Measurements from ENCODE around the gene FNBP1. TPM values are rescaled to one million over a fixed set of nuclear protein-coding genes. Genes with fewer than 3 reads are reported as not detected.

Gene FNBP1
- total and polyA plus RNA-seq, 2 of the 8 experiments (the other 6 are each of a cell fraction or from before 2014, with no cell fraction given), result 7.2 to 40.9 TPM

DNA sequence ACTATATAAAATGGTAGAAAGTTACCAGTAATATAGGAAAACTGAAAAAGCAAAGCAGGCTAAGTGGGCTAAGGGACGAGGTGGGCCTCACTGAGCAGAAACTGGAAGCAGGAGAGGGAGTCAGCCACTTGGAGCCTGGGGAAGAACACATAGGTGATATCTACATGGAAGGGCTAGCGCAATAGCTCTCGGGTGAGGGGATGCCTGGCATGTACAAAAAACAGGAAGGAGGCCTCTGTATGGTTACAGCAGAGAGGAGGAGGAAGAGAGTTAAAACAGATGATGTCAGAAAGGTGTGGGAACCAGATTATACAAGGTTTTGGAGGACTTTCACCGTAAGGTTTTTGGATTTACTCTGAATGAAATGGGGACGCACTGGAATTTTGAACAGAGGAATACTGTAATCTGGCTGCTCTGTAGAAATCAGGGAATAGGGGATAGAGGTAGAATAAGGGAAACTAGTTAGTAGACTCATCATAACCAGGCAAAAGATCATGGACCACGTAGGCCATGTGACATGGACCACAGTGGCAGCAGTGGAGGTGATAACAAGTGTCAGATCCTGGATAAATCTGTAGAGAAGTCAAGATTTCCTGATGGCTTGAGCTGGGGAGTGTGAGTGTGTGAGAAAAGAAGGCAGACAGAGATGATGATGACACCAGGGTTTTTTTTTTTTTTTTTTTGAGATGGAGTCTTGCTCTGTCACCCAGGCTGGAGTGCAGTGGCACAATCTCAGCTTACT, 52.5 kb downstream of the FNBP1 start:
- no peak for FAIRE-seq
- WGBS, 2 experiments (ENCODE audit: extremely low coverage in 1 of 2, insufficient coverage in 1 of 2, insufficient read length in 1 of 2, insufficient replicate concordance in 2 of 2, low coverage in 1 of 2, low lambda C conversion rate in 2 of 2, missing lambda C conversion rate in 1 of 2), result 72% methylated on average over 6 of the region's 6 CpGs; no CpG with 5 or more reads in 1 of the 2 experiments
- no peak overlapping the region; the same call in 1 of the 2 replicates for H2BK12ac ChIP-seq (ENCODE audit: low read depth, low read length)
- TF ChIP-seq SRF (IDR thresholded peaks at IDR 0.05; ENCODE audit: low read depth, low read length) (no peak), CHD1 (IDR thresholded peaks at IDR 0.05; ENCODE audit: low read depth, low read length) (no peak), JUN (IDR thresholded peaks at IDR 0.05; ENCODE audit: low read depth, low read length) (no peak), CEBPB (IDR thresholded peaks at IDR 0.05; ENCODE audit: low read depth, low read length) (no peak), YY1 (IDR thresholded peaks at IDR 0.05; ENCODE audit: low read depth, low read length) (no peak), SIX5 (IDR thresholded peaks at IDR 0.05; ENCODE audit: low read depth, low read length) (no peak), KDM1A (IDR thresholded peaks at IDR 0.05; ENCODE audit: borderline replicate concordance, low read length) (no peak), CBX8 (IDR thresholded peaks at IDR 0.05; ENCODE audit: borderline replicate concordance, low read depth, low read length) (no peak), EZH2 (IDR thresholded peaks at IDR 0.05; ENCODE audit: low read depth, low read length, severe bottlenecking) (no peak)
- TF ChIP-seq, protein P1, sequence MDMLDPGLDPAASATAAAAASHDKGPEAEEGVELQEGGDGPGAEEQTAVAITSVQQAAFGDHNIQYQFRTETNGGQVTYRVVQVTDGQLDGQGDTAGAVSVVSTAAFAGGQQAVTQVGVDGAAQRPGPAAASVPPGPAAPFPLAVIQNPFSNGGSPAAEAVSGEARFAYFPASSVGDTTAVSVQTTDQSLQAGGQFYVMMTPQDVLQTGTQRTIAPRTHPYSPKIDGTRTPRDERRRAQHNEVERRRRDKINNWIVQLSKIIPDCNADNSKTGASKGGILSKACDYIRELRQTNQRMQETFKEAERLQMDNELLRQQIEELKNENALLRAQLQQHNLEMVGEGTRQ (IDR thresholded peaks at IDR 0.05; ENCODE audit: low read length), result no peak

More for the DNA sequence above, 52.5 kb downstream of the FNBP1 start:
- Histone ChIP-seq H2AFZ (ENCODE audit: low read length) (no peak overlapping the region), H3K23me2 (ENCODE audit: low read depth, low read length) (no peaks in the 10 kb centered on the region), H3K27ac (ENCODE audit: low read depth, low read length) (no peak overlapping the region), H3K23ac (ENCODE audit: insufficient read length) (no peak overlapping the region), H4K91ac (replicated peaks; ENCODE audit: insufficient read length, low read length) (no peak overlapping the region), H3K79me2 (ENCODE audit: control insufficient read depth in 1 of 2, insufficient read depth in 2 of 2, low read length in 2 of 2) (peaks cover 0 to 5% of the 10 kb centered on the region in 2 experiments; a peak in 1 of 4 replicates), H2BK15ac (ENCODE audit: low read length) (no peak overlapping the region), H2BK20ac (ENCODE audit: low read length) (no peak overlapping the region), H3K27me3 (replicated peaks in 1 of 4; ENCODE audit: control insufficient read depth in 3 of 4, extremely low read depth in 1 of 4, insufficient read depth in 3 of 4, low read length in 3 of 4) (no peaks in the 10 kb centered on the region), H4K20me1 (replicated peaks in 1 of 2; ENCODE audit: control insufficient read depth in 1 of 2, insufficient read depth in 2 of 2, low read length in 2 of 2) (no peaks in the 10 kb centered on the region), H3K36me3 (ENCODE audit: control insufficient read depth in 2 of 4, insufficient read depth in 4 of 4, low read length in 3 of 4) (no peaks in the 10 kb centered on the region; a peak in 1 of 8 replicates), H3K4me3 (ENCODE audit: extremely low read depth in 1 of 4, insufficient read depth in 2 of 4, low read depth in 3 of 4, low read length in 4 of 4) (no peak overlapping the region), H3K18ac (ENCODE audit: extremely low read depth, low read length) (no peak overlapping the region), H3K4me1 (replicated peaks in 1 of 4; ENCODE audit: control insufficient read depth in 3 of 4, insufficient read depth in 4 of 4, low read length in 3 of 4) (peaks cover 0 to 6% (median 2%) of the 10 kb centered on the region in 4 experiments; a peak in 3 of 7 replicates), H3K9me3 (ENCODE audit: insufficient read depth in 2 of 2, low read depth in 1 of 2, low read length in 1 of 2) (no peaks in the 10 kb centered on the region), H2AK5ac (ENCODE audit: low read depth, low read length) (no peak overlapping the region), H3K56ac (replicated peaks; ENCODE audit: insufficient read length, low read depth, low read length) (no peak overlapping the region), H3K4ac (replicated peaks; ENCODE audit: insufficient read length, low read depth, low read length) (no peak overlapping the region), H3K9ac (replicated peaks in 1 of 4; ENCODE audit: extremely low read depth in 1 of 4, low read depth in 3 of 4, low read length in 3 of 4) (no peak overlapping the region), H3K14ac (ENCODE audit: insufficient read length) (no peak overlapping the region), H4K8ac (ENCODE audit: extremely low read depth, insufficient read depth, low read length) (no peak overlapping the region), H3K4me2 (ENCODE audit: insufficient read depth in 1 of 2, low read depth in 2 of 2, low read length in 2 of 2) (no peak overlapping the region), H2BK5ac (ENCODE audit: low read depth, low read length) (no peak overlapping the region; the same call in 1 of the 2 replicates), H4K5ac (ENCODE audit: insufficient read length, low read depth, low read length) (no peak overlapping the region), H2BK120ac (replicated peaks; ENCODE audit: low read depth, low read length) (no peak overlapping the region), H3K79me1 (ENCODE audit: low read depth, low read length) (peaks cover 2% of the 10 kb centered on the region; the same call in 1 of the 2 replicates)
- DNase-seq (ENCODE audit: low read depth in 1 of 2, low spot score in 2 of 2), result no peak
- POLR2A ChIA-PET (ENCODE audit: partially characterized antibody), result interaction anchor here (1.5 kb wide), 1 partner anchor 17 kb away, joined by 3 read pairs; no protein-coding TSS in a partner anchor
- CTCF ChIA-PET (ENCODE audit: partially characterized antibody), result interaction anchor here (0.6 kb wide), 1 partner anchor 421 kb away, joined by 4 read pairs; no protein-coding TSS in a partner anchor
